ENCODE results near the gene EEFSEC.

- TF ChIP-seq, protein P1, sequence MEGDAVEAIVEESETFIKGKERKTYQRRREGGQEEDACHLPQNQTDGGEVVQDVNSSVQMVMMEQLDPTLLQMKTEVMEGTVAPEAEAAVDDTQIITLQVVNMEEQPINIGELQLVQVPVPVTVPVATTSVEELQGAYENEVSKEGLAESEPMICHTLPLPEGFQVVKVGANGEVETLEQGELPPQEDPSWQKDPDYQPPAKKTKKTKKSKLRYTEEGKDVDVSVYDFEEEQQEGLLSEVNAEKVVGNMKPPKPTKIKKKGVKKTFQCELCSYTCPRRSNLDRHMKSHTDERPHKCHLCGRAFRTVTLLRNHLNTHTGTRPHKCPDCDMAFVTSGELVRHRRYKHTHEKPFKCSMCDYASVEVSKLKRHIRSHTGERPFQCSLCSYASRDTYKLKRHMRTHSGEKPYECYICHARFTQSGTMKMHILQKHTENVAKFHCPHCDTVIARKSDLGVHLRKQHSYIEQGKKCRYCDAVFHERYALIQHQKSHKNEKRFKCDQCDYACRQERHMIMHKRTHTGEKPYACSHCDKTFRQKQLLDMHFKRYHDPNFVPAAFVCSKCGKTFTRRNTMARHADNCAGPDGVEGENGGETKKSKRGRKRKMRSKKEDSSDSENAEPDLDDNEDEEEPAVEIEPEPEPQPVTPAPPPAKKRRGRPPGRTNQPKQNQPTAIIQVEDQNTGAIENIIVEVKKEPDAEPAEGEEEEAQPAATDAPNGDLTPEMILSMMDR (conservative IDR thresholded peaks at IDR 0.05): no peak
- no peak for TF ChIP-seq EZH2 (IDR thresholded peaks at IDR 0.05; ENCODE audit: low read depth)
Observed at GRCh38 chr3:128236657-128237056, 83.4 kb downstream of the EEFSEC start.
